HepG2 (cell line): Measurements from ENCODE around the gene CTSA. TPM values are rescaled to one million over a fixed set of nuclear protein-coding genes. Genes with fewer than 3 reads are reported as not detected.

Experiments used
- FLYWCH1 ChIP-seq: sonication (generic); formaldehyde crosslinking; IDR thresholded peaks from 2 replicates; pipeline ENCODE4 v1.8.1; 2023; ENCODE audit warnings: mild to moderate bottlenecking, missing genetic modification reagents
- FOXO1 ChIP-seq: sonication (generic); formaldehyde crosslinking; IDR thresholded peaks from 2 replicates; pipeline ENCODE4 v1.4.0; 2020; ENCODE audit warnings: missing genetic modification reagents
- HDAC1 ChIP-seq: sonication (generic); formaldehyde crosslinking; IDR thresholded peaks from 2 replicates; pipeline ENCODE4 v1.5.1; 2020; ENCODE audit warnings: mild to moderate bottlenecking, missing genetic modification reagents
- HMG20B ChIP-seq: conservative IDR thresholded peaks from 2 replicates; pipeline ENCODE4 v1.6.1; 2016; ENCODE audit warnings: missing genetic modification reagents, missing compliant biosample characterization
- KDM5B ChIP-seq: sonication (generic); formaldehyde crosslinking; IDR thresholded peaks from 2 replicates; pipeline ENCODE4 v1.4.0; 2020; ENCODE audit warnings: missing genetic modification reagents, mild to moderate bottlenecking, borderline replicate concordance
- MAF1 ChIP-seq: sonication (generic); formaldehyde crosslinking; IDR thresholded peaks from 2 replicates; pipeline ENCODE4 v1.5.0; 2020; ENCODE audit warnings: missing genetic modification reagents, borderline replicate concordance
- MIER3 ChIP-seq: IDR thresholded peaks from 2 replicates; pipeline ENCODE4 v1.6.1; 2016; ENCODE audit warnings: missing compliant biosample characterization, borderline replicate concordance
- NFE2L1 ChIP-seq: sonication (generic); formaldehyde crosslinking; IDR thresholded peaks from 2 replicates; pipeline ENCODE4 v1.4.0; 2020; ENCODE audit warnings: missing genetic modification reagents, mild to moderate bottlenecking, borderline replicate concordance
- POLR2AphosphoS5 ChIP-seq: IDR thresholded peaks from 2 replicates; pipeline ENCODE4 v1.6.1; 2012; ENCODE audit warnings: low read depth, low read length
- RARA ChIP-seq: IDR thresholded peaks from 2 replicates; pipeline ENCODE4 v1.6.1; 2016; ENCODE audit warnings: missing genetic modification reagents, missing compliant biosample characterization
- SOX5 ChIP-seq: IDR thresholded peaks from 2 replicates; pipeline ENCODE4 v1.6.1; 2016; ENCODE audit warnings: borderline replicate concordance
- SP2 ChIP-seq: sonication (generic); formaldehyde crosslinking; IDR thresholded peaks from 2 replicates; pipeline ENCODE4 v1.5.1; 2020; ENCODE audit warnings: mild to moderate bottlenecking, missing genetic modification reagents
- SRF ChIP-seq: IDR thresholded peaks from 2 replicates; pipeline ENCODE4 v1.6.1; 2011; ENCODE audit warnings: mild to moderate bottlenecking, low read depth, low read length, moderate library complexity
- SRSF4 ChIP-seq: fragments of 200-400 bp; formaldehyde crosslinking; IDR thresholded peaks from one replicate; pipeline ENCODE4 v1.6.1; 2018; ENCODE audit warnings: mild to moderate bottlenecking, low read depth, low read length, moderate library complexity; ENCODE audit not compliant: poor library complexity, severe bottlenecking
- TRIM24 ChIP-seq: sonication (generic); formaldehyde crosslinking; IDR thresholded peaks from 2 replicates; pipeline ENCODE4 v1.8.0; 2022; ENCODE audit warnings: mild to moderate bottlenecking, missing genetic modification reagents
- ZNF121 ChIP-seq: sonication (generic); formaldehyde crosslinking; IDR thresholded peaks from 2 replicates; pipeline ENCODE4 v1.5.0; 2020; ENCODE audit warnings: mild to moderate bottlenecking, missing genetic modification reagents
- ZNF333 ChIP-seq: sonication (generic); formaldehyde crosslinking; IDR thresholded peaks from 2 replicates; pipeline ENCODE4 v1.4.0; 2020; ENCODE audit warnings: mild to moderate bottlenecking, missing genetic modification reagents, borderline replicate concordance
- polyA plus RNA-seq, 8 experiments: library from polyadenylated mRNA; depleted of rRNA in 3 of 8; stranded (reverse) in 7 of 8; unstranded in 1 of 8; fragments of >200 nt; fragmentation: Illumina TruSeq in 4 of 8; extraction: Trizol in 4 of 8; gene quantifications; 2 replicates each; pipeline versions ENCODE4 v1.2.1 to v1.2.3, GENCODE V29; 2011 to 2016; ENCODE audit warnings: low read depth in 4 of 8, missing spikeins in 1 of 8, mixed read lengths in 1 of 8; ENCODE audit not compliant: insufficient read depth in 1 of 8
- total RNA-seq, 5 experiments: library from RNA; depleted of rRNA; stranded (reverse); fragments of >200 nt; fragmentation: Illumina TruSeq; extraction: Trizol; gene quantifications; 2 replicates each; pipeline ENCODE4 v1.2.3, GENCODE V29; 2016; ENCODE audit warnings: low read depth in 1 of 5
- TF ChIP-seq, protein P1 (sequence below): sonication (generic); formaldehyde crosslinking; IDR thresholded peaks from 2 replicates; pipeline ENCODE4 v1.9.0; 2022; ENCODE audit warnings: low read depth, missing genetic modification reagents
- TF ChIP-seq, protein P2 (sequence below), 2 experiments: sonication (generic) in 1 of 2; formaldehyde crosslinking in 1 of 2; IDR thresholded peaks; 2 replicates each; pipeline versions ENCODE4 v1.4.0 to v1.6.1; 2018 to 2020; ENCODE audit warnings: missing genetic modification reagents in 2 of 2, borderline replicate concordance in 1 of 2, low read depth in 1 of 2, mild to moderate bottlenecking in 1 of 2, missing biosample characterization in 1 of 2
- TF ChIP-seq, protein P3 (sequence below): sonication (generic); formaldehyde crosslinking; conservative IDR thresholded peaks from 2 replicates; pipeline ENCODE4 v1.4.0; 2020; ENCODE audit warnings: missing genetic modification reagents
- TF ChIP-seq, protein P4 (sequence below): IDR thresholded peaks from 2 replicates; pipeline ENCODE4 v1.6.1; 2016; ENCODE audit warnings: missing compliant biosample characterization, missing genetic modification reagents, borderline replicate concordance

Gene CTSA
- total and polyA plus RNA-seq, 2 of the 13 experiments (the other 11 are each of a cell fraction or from before 2014, with no cell fraction given): 202 to 231 TPM

DNA sequence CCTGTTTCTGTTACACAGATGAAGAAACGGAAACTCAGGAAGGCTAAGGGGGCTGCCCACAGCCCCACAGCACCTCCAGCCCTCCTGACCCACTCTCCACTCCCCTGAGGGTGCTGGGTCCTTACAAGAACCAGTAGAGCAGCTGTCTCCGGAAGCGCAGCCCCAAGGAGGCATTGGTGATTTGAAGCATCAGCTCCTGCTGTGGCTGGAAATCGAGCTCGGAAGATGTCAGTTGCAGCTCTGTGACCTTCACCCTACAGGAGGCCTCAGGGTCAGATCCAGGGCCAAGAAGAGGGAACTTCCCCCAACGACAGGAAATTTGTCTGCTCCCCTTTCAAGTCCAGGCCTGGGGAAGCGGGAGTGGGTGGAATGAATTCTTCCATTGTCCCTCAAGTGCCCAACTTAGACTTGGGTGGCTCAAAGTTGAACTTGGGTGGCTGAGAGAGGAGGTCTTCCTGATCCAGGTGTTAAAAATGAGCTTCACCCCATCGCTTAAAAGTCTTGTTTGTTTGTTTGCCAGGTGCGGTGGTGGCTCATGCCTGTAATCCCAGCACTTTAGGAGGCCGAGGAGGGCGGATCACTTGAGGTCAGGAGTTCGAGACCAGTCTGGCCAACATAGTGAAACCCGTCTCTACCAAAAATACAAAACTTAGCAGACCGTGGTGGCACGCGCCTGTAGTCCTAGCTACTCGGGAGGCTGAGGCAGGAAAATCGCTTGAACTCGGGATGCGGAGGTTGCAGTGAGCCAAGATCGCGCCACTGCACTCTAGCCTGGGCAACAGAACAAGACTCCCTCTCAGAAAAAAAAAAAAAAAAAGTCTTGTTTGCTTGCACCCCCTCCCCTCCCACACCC is 18.9 kb downstream of the CTSA start (continued):
- TF ChIP-seq, protein P1, sequence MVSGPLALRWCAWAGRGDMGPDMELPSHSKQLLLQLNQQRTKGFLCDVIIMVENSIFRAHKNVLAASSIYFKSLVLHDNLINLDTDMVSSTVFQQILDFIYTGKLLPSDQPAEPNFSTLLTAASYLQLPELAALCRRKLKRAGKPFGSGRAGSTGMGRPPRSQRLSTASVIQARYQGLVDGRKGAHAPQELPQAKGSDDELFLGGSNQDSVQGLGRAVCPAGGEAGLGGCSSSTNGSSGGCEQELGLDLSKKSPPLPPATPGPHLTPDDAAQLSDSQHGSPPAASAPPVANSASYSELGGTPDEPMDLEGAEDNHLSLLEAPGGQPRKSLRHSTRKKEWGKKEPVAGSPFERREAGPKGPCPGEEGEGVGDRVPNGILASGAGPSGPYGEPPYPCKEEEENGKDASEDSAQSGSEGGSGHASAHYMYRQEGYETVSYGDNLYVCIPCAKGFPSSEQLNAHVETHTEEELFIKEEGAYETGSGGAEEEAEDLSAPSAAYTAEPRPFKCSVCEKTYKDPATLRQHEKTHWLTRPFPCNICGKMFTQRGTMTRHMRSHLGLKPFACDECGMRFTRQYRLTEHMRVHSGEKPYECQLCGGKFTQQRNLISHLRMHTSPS (CRISPR knock-in tag): no peak
- no peak for TF ChIP-seq POLR2AphosphoS5
- TF ChIP-seq, protein P2, sequence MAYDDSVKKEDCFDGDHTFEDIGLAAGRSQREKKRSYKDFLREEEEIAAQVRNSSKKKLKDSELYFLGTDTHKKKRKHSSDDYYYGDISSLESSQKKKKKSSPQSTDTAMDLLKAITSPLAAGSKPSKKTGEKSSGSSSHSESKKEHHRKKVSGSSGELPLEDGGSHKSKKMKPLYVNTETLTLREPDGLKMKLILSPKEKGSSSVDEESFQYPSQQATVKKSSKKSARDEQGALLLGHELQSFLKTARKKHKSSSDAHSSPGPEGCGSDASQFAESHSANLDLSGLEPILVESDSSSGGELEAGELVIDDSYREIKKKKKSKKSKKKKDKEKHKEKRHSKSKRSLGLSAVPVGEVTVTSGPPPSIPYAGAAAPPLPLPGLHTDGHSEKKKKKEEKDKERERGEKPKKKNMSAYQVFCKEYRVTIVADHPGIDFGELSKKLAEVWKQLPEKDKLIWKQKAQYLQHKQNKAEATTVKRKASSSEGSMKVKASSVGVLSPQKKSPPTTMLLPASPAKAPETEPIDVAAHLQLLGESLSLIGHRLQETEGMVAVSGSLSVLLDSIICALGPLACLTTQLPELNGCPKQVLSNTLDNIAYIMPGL (CRISPR knock-in tag; IDR thresholded peaks at IDR 0.05; ENCODE audit: borderline replicate concordance in 1 of 2, low read depth in 1 of 2): peak in 1 of 2 experiments; percentile 29; a peak in 2 of 4 replicates
- no peak for TF ChIP-seq ZNF333 (CRISPR knock-in tag)
- TF ChIP-seq, protein P3, sequence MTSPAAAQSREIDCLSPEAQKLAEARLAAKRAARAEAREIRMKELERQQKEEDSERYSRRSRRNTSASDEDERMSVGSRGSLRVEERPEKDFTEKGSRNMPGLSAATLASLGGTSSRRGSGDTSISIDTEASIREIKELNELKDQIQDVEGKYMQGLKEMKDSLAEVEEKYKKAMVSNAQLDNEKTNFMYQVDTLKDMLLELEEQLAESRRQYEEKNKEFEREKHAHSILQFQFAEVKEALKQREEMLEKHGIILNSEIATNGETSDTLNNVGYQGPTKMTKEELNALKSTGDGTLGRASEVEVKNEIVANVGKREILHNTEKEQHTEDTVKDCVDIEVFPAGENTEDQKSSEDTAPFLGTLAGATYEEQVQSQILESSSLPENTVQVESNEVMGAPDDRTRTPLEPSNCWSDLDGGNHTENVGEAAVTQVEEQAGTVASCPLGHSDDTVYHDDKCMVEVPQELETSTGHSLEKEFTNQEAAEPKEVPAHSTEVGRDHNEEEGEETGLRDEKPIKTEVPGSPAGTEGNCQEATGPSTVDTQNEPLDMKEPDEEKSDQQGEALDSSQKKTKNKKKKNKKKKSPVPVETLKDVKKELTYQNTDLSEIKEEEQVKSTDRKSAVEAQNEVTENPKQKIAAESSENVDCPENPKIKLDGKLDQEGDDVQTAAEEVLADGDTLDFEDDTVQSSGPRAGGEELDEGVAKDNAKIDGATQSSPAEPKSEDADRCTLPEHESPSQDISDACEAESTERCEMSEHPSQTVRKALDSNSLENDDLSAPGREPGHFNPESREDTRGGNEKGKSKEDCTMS (CRISPR knock-in tag): no peak
- TF ChIP-seq NFE2L1 (CRISPR knock-in tag): no peak
- peak; percentile 27; the same call in 1 of the 2 replicates for TF ChIP-seq SOX5 (CRISPR knock-in tag)
- no peak; the same call in 1 of the 2 replicates for TF ChIP-seq FLYWCH1
- peak; percentile 62; the same call in 1 of the 2 replicates for TF ChIP-seq KDM5B (CRISPR knock-in tag)
- peak; percentile 50; the same call in 1 of the 2 replicates for TF ChIP-seq ZNF121
- TF ChIP-seq SRSF4: no peak
- TF ChIP-seq MAF1 (CRISPR knock-in tag): no peak
- TF ChIP-seq RARA: peak; percentile 96
- TF ChIP-seq, protein P4, sequence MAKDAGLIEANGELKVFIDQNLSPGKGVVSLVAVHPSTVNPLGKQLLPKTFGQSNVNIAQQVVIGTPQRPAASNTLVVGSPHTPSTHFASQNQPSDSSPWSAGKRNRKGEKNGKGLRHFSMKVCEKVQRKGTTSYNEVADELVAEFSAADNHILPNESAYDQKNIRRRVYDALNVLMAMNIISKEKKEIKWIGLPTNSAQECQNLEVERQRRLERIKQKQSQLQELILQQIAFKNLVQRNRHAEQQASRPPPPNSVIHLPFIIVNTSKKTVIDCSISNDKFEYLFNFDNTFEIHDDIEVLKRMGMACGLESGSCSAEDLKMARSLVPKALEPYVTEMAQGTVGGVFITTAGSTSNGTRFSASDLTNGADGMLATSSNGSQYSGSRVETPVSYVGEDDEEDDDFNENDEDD (CRISPR knock-in tag): no peak
- TF ChIP-seq TRIM24 (CRISPR knock-in tag): no peak
- 0 out of 2 replicates have a peak, but pooled peaks have one; percentile 32 for TF ChIP-seq HMG20B (CRISPR knock-in tag)
- TF ChIP-seq SP2 (CRISPR knock-in tag): no peak
- peak; percentile 43; the same call in 1 of the 2 replicates for TF ChIP-seq HDAC1 (CRISPR knock-in tag)
- TF ChIP-seq MIER3: no peak
- TF ChIP-seq SRF: no peak
- TF ChIP-seq FOXO1 (CRISPR knock-in tag): peak; percentile 41; the same call in 1 of the 2 replicates
